Endothelial cell (in vitro differentiated cells): ENCODE data around the gene CA12. TPM values are rescaled to one million over a fixed set of nuclear protein-coding genes. Genes with fewer than 3 reads are reported as not detected.

Experiments used
- DNase-seq: peaks from one replicate; pipeline ENCODE4 v3.0.0; 2021; ENCODE audit warnings: low spot score
- H3K27ac Mint-ChIP-seq: one replicate; pipeline ENCODE4 v1.8.0; 2021; ENCODE audit warnings: mixed read lengths, inconsistent platforms; ENCODE audit not compliant: unreplicated experiment
- H3K27me3 Mint-ChIP-seq: one replicate; pipeline ENCODE4 v1.8.0; 2021; ENCODE audit warnings: mild to moderate bottlenecking, moderate library complexity, mixed read lengths, inconsistent platforms; ENCODE audit not compliant: unreplicated experiment
- H3K36me3 Mint-ChIP-seq: one replicate; pipeline ENCODE4 v1.8.0; 2021; ENCODE audit warnings: mild to moderate bottlenecking, low read depth, mixed read lengths, inconsistent platforms; ENCODE audit not compliant: unreplicated experiment
- H3K4me1 Mint-ChIP-seq: one replicate; pipeline ENCODE4 v1.8.0; 2021; ENCODE audit warnings: mild to moderate bottlenecking, mixed read lengths, inconsistent platforms; ENCODE audit not compliant: unreplicated experiment
- H3K4me3 Mint-ChIP-seq: one replicate; pipeline ENCODE4 v1.8.0; 2021; ENCODE audit warnings: mild to moderate bottlenecking, mixed read lengths, inconsistent platforms; ENCODE audit not compliant: unreplicated experiment
- H3K9me3 Mint-ChIP-seq: one replicate; pipeline ENCODE4 v1.8.0; 2021; ENCODE audit warnings: mixed read lengths, inconsistent platforms; ENCODE audit not compliant: unreplicated experiment
- total RNA-seq: library from RNA; stranded (reverse); fragmentation: NEBNext Ultra II Directional; extraction: Animal tissue kit (Norgen Biotek cat#: 25700); gene quantifications from one replicate; pipeline ENCODE4 v1.2.1, GENCODE V29; 2021; ENCODE audit not compliant: unreplicated experiment
- TF ChIP-seq, protein P1 (sequence below): fragments of 200-600 bp; sonication (generic); IDR thresholded peaks from one replicate; pipeline ENCODE4 v1.5.0; 2021; ENCODE audit warnings: antibody characterized with exemption; ENCODE audit not compliant: unreplicated experiment

The CA12 gene
- total RNA-seq, 1 donor from 2014 or later: 0.44 TPM

DNA sequence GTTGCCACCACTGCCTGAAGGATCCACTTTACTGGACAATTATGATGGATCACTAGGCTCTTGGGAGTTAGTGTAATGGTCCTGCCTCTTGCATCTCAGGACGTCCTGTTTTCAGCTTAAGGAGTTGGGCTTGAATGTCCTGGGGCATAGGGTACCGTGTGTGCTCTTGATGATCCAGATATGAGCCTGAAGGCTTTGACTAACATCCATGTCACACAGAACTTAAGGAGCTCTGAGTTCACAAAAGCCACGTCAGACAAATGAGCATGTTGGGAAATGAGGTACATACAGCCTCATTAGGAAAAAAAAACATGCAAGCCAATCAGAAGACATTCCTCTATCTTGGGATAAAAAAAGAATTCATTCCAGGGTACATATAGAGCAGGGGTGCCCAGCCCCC lies 40.8 kb downstream of the CA12 start:
- Mint-ChIP-seq H3K27me3 (no peaks in the 10 kb centered on the region), H3K9me3 (no peaks in the 10 kb centered on the region), H3K4me3 (no peak overlapping the region), H3K27ac (no peak overlapping the region), H3K36me3 (no peaks in the 10 kb centered on the region), H3K4me1 (peaks cover 8% of the 10 kb centered on the region)
- TF ChIP-seq, protein P1, sequence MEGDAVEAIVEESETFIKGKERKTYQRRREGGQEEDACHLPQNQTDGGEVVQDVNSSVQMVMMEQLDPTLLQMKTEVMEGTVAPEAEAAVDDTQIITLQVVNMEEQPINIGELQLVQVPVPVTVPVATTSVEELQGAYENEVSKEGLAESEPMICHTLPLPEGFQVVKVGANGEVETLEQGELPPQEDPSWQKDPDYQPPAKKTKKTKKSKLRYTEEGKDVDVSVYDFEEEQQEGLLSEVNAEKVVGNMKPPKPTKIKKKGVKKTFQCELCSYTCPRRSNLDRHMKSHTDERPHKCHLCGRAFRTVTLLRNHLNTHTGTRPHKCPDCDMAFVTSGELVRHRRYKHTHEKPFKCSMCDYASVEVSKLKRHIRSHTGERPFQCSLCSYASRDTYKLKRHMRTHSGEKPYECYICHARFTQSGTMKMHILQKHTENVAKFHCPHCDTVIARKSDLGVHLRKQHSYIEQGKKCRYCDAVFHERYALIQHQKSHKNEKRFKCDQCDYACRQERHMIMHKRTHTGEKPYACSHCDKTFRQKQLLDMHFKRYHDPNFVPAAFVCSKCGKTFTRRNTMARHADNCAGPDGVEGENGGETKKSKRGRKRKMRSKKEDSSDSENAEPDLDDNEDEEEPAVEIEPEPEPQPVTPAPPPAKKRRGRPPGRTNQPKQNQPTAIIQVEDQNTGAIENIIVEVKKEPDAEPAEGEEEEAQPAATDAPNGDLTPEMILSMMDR: no peak
- DNase-seq: no peak

DNA sequence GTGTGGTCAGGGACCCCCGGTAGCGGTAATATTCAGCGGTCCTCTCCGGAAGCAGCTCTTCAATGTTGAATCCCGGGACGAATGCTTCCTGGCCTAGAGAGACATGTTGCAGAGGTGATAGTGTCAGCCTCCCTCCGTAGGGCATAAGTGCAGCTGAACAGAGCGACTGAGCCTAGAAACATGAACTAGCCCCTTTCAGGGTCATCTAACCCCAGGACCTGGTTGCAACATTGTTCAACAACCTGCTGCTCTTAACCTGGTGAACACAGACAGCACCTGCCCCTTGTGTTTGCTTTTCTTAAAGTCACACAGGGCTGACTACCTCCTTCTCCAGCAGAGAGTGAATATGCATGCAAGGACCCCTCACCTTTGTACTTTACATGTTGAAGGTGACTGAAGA lies 41.3 kb downstream of the CA12 start:
- Mint-ChIP-seq H3K27ac (no peak overlapping the region), H3K36me3 (no peaks in the 10 kb centered on the region), H3K9me3 (no peaks in the 10 kb centered on the region), H3K4me1 (peaks cover 8% of the 10 kb centered on the region), H3K4me3 (no peak overlapping the region), H3K27me3 (no peaks in the 10 kb centered on the region)
- DNase-seq: no peak
- TF ChIP-seq, protein P1: no peak

DNA sequence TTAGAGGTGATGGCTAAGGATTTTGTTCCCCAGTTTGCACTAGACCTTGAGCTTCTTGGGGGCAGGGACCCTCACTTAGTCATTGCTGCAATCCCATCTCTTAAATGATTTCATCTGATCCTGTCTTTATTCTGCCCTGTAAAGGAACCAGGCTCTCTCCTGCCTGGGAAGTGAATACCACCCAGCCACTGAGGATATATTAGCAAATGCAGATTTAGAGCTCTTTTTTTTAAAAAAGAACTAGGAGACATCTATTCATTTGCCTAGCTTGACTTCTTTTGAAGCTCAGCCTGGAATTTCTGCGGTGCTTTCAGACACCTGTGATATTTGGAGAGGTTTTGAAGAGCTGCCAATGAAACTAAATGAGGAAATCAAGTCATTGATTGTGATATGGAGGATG lies 41.8 kb downstream of the CA12 start:
- Mint-ChIP-seq H3K4me1 (peaks cover 8% of the 10 kb centered on the region), H3K27ac (no peak overlapping the region)

DNA sequence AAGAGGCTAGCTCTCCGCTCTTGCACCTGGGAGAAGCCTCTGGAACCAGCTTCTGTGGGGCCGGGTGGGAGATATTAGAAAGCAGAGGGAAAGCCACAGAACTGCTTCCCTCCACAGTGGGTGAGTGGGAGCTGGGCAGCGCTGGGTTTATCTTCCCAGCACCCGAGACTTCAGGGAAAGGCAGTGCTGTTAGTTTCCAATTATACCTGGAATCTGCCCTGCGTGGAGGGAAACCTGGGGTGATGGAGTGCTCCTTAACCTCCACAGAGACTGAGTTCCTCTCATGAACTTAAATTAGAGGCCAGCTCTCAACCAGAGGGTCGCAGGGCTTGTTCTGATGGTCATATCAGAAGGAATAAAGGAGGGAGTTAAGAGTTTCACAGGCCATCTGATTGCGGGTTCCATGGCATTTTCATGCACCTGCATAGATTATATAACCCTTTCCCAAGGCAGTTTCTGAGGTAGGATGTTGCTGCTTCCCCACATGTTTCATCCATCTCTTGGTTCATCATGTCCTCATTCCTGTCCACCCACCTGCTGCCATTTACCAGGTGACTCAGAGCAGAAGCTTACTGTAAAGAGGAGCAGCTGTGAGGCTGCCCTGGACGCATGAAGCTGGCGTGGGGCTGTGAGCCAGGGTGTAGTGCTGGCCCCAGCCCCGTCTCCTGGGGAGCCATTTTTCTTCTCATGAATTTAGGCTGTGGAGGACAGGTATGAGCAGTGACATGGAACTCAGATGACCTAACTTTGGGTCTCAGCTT lies 42.5 kb downstream of the CA12 start:
- TF ChIP-seq, protein P1: no peak
- no peaks in the 10 kb centered on the region for H3K27me3 Mint-ChIP-seq
- H3K9me3 Mint-ChIP-seq: no peaks in the 10 kb centered on the region
- no peak for DNase-seq
- peaks cover 7% of the 10 kb centered on the region for H3K4me1 Mint-ChIP-seq
- no peak overlapping the region for H3K27ac Mint-ChIP-seq
- no peaks in the 10 kb centered on the region for H3K36me3 Mint-ChIP-seq
- no peak overlapping the region for H3K4me3 Mint-ChIP-seq

More for the DNA sequence above, 41.8 kb downstream of the CA12 start:
- no peaks in the 10 kb centered on the region for H3K9me3 Mint-ChIP-seq
- no peaks in the 10 kb centered on the region for H3K36me3 Mint-ChIP-seq
- DNase-seq: no peak
- no peaks in the 10 kb centered on the region for H3K27me3 Mint-ChIP-seq
- TF ChIP-seq, protein P1: no peak
- no peak overlapping the region for H3K4me3 Mint-ChIP-seq

DNA sequence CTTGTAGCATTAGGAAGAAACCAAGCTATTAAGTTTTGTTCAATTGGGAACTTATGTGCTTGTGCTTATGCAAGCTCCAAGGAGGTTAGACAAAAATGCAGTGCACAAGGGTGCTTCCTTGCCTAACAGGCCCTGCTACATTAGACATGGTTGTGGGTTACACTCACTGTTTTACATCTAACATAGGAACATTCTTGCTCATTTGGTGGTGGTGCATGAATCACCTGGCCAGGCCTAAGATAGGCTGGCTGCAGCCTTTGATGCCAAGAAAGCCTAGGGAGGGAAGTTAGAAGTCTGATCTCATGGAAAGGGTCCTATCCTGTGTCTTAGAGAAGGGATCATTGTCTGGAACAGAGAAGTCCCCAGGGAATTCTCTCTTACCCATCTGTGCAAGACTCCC lies 43.5 kb downstream of the CA12 start:
- H3K27ac Mint-ChIP-seq: no peak overlapping the region
- no peak overlapping the region for H3K4me3 Mint-ChIP-seq
- H3K27me3 Mint-ChIP-seq: no peaks in the 10 kb centered on the region
- H3K4me1 Mint-ChIP-seq: peaks cover 4% of the 10 kb centered on the region
- H3K9me3 Mint-ChIP-seq: no peaks in the 10 kb centered on the region
- TF ChIP-seq, protein P1: no peak
- DNase-seq: no peak
- H3K36me3 Mint-ChIP-seq: no peaks in the 10 kb centered on the region
